A204.1 (cell line): ENCODE results near the gene KLF15.
"Not testable (repeated sequence)": the region's sequence is repeated elsewhere in the genome, so short reads cannot be mapped to it uniquely, and the experiment has no call there.

Experiments used
- FAIRE-seq: peaks from 2 replicates; lab custom pipeline; 2012; peaks lifted over from hg19 to GRCh38; lab: Jason Lieb, UNC

Gene KLF15

DNA sequence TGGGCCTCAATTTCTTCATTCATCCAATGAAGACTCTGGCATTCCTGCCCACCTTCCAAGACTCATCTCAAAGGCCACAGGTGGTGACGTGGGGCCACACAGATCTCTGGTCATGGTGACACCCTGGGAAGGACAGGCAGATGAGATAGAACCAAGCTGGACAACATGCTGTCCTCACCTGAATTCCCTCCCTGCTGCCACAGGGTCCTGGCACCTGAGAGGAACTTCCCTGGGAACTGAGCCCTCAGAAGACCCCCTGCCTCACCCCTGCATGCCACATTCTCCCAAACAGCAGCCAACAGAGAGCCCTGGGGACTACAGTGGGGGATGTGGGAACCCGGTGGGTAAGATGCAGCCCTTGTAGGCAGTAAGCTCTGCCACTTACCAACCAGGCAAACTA, 10.7 kb downstream of the KLF15 start:
- no peak for FAIRE-seq

DNA sequence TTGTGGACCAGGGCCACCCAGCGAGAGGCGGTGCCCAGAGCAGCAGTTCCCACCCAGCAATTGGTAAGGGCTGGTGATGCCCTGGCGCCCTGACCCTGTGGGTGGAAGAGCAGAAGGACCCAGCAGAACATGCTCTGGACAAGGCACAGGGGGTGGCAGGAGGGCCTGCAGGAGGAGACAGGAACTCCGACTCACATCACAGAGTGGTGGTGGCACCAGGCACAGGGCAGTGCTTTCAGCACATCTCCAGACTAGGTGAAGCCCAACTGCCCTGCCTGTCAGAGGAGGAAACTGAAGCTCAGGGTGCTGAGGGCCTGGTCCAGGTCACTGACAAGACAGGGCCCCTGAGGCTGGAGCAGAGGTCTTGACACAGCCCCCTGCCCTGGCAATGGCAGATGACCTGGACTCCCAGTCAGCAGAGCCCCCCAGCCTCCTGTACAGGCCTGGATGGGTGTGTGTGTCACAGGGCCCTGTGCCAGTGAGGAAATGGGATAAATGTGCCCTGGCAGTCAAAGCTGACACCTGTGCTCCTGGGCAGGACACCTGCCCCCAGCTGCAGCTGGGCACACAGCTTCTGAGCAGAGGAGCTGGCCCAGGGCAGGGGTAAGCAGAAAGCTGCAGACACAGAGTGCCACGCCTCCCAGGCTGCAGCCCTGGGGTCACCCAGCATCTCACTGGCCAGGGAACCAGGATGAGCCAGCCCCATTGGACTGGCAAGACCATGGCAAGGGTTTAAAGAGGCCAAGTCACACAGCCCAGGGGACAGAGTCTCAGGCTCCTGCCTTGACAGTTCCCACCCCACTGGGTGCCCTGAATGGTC, 11.4 kb downstream of the KLF15 start:
- FAIRE-seq, result no peak

- no peak for FAIRE-seq
Observed at GRCh38 chr3:126345231-126345630, 12.0 kb downstream of the KLF15 start.

- FAIRE-seq, result no peak
Observed at GRCh38 chr3:126344380-126345041, 12.7 kb downstream of the KLF15 start.

GRCh38 chr3:126343649-126344035, 13.6 kb downstream of the KLF15 start:
- FAIRE-seq, result no peak

DNA sequence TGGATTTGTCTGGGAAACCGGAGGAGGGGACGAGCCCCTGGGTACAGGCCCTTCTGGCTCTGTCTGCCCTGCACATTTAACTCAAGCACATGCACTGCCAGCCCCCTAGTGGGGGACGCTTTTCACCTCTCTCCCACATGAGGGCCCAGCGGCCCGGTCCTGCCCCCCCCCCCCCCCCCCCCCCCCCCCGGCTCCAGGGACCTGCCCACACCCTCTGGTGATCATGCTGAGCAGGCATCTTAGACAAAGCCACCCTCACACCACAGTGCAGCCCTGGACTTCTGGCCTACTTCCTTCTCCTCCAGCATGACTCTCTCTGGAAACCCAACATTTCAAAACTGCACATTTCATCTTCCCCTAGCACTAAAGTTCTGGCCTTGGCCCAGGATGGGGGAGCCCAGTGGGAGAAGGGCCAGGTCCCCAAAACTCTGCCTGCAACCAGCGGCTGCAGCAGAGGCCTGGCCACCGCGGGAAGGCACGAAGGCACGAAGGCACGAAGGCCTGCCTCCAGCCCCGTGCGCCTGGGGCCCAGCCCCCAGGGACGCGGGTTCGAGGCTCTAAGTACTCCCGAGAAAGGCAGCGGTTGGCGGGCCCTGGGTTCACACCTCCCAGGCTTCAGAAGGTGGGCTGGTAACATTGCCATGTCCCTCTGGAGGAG, 14.1 kb downstream of the KLF15 start:
- no peak for FAIRE-seq

GRCh38 chr3:126342211-126342610, 15.0 kb downstream of the KLF15 start:
- no peak for FAIRE-seq

DNA sequence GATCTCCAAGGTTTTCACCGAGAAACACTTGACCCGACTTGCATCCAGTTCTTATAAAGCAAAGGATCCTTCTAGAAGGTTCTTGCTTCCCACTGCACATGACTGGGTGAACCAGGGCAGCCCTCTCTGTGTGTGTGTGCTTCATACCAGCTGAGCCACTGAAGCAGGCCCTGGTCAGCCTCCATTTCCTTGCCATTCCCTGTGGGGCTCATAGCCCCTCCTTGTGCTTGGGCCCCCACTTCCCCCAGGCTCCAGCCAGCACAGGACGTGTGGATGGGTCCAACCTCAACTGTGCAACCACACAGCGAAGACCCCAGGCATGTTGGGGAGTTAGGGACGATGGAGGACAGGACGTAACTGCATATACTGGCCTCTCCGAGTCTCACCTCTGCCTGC, 15.5 kb downstream of the KLF15 start:
- no peak for FAIRE-seq

DNA sequence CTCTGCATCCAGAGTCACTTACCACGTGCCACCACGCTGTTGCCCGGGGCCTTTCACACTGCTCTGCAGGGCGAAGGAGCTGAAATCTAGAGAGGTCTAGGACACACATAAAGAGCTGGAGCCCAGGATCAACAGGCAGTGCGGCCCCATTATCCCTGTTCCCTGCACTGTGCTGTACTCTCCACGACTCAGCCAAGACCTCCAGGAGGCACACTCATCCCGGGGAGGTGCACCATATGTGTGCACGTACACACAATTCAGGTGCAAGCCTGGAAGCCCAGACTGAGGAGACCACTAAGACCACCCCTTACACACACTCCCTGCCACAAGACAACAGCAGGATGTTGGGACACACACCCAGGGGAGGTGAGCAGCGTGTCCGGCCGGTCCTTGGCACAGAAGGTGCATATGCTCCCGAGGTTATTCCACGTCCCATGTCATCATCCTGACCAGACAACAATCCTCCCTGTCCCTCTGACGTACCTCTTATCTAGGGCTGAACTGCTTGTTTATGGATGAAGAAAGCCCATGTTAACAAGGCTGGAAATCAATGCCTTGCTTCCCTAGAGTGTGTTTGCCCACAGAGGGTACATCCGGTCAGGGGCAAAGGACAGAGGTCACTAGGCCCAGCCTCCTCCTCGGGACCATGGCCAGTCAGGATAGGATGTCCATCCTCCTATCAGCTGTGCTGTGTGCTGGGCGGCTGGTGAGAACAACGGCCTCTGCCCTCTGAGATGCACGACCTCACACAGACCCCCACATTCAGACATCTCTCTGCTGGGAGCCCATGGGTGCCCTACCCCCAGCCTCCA, 16.1 kb downstream of the KLF15 start:
- no peak for FAIRE-seq

DNA sequence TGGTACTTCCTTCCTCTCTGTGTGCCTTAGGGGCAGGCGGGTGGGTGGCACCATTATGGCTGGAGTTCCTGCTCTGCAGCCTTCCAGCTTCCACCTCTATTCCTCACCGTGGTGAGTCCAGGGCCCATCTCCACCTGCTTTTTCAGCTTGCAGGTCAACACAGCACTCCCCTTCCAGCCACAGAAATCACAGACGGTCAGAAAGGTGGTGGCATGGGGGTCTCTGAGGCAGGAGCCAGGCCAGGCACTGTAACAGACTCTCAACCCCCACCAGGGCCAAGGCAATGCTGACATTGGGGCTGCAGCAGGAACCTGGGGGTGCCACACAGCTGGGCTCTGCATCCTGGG, 16.6 kb downstream of the KLF15 start:
- no peak for FAIRE-seq

GRCh38 chr3:126340081-126340511, 17.1 kb downstream of the KLF15 start:
- no peak for FAIRE-seq

DNA sequence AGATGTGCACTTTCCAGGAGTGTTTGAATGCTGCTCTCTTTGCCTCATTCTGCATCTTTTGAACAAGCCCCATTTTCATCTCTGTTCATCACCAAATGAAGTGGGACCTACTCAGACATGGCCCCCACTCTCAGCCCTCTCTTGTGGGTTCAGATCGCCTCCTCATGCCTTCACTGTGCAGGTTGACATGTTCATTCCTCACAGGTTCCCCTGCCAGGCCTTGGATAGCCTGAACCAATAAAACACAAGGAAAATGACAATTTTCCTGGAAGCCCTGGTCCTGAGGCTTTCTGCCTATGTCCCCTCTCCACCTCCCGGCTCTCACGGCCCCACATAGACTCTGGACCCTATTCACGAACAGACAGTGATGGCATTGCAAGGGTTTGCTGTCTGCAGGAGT, 17.7 kb downstream of the KLF15 start:
- FAIRE-seq, result no peak

- FAIRE-seq, result no peak
Observed at GRCh38 chr3:126338790-126339288, 18.4 kb downstream of the KLF15 start.

- no peak for FAIRE-seq
Observed at GRCh38 chr3:126337980-126338651, 19.1 kb downstream of the KLF15 start.

GRCh38 chr3:126331812-126332336, 25.3 kb downstream of the KLF15 start:
- FAIRE-seq, result not testable (repeated sequence)

GRCh38 chr3:126329927-126330725, 27.1 kb downstream of the KLF15 start:
- FAIRE-seq, result no peak

- FAIRE-seq, result no peak
Observed at GRCh38 chr3:126326629-126327028, 30.6 kb downstream of the KLF15 start.

- FAIRE-seq, result no peak
Observed at GRCh38 chr3:126322181-126322967, 34.8 kb downstream of the KLF15 start.

DNA sequence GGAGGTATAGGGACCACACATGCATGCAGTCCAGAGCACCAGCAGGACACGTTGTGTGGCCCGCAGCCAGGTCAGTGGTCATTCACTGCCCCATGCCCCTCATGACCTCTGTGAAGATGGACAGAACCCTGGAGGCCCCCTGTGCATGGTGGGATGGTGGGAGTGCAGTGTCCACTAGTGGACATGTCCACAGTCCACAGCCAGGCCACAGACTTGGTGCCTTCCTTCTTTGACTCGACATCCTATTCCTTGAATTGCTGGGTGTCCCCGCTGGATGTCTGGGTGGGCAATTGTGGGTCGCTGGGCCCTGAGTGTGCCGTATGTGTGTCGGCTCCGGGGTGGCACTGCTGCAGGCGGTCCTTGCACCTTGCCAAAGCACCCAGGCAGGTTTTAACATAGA, 35.7 kb downstream of the KLF15 start:
- FAIRE-seq, result no peak
